GM13977 (cell line): ENCODE results near the gene ZNF804A.

ENCODE experiments used
- DNase-seq: peaks from one replicate; pipeline ENCODE4 v3.0.0; 2012; ENCODE audit warnings: low spot score
- CTCF ChIP-seq: IDR thresholded peaks from 2 replicates; pipeline ENCODE4 v1.5.1; 2012; ENCODE audit warnings: mild to moderate bottlenecking, control low read depth; ENCODE audit not compliant: insufficient read depth; ENCODE audit errors: extremely low read depth, missing control alignments
- in situ Hi-C: fragments of 300-500 bp; cut with MboI; formaldehyde crosslinking; loops from one replicate; pipeline ENCODE4 v1.12.0; 2022; ENCODE audit warnings: low sequenced_read_pairs, low pct_unique_long_range_greater_than_20kb, mixed read lengths, inconsistent platforms; ENCODE audit not compliant: unreplicated experiment

ZNF804A gene

GRCh38 chr2:184683911-184684310 is 85.6 kb downstream of the ZNF804A start:
- no peak for DNase-seq
- in situ Hi-C loops = no loop called here
- no peak for TF ChIP-seq CTCF

GRCh38 chr2:184685999-184686841 is 87.9 kb downstream of the ZNF804A start:
- no peak for TF ChIP-seq CTCF
- DNase-seq = no peak
- in situ Hi-C loops = no loop called here

GRCh38 chr2:184689638-184690037 is 91.3 kb downstream of the ZNF804A start:
- no peak for DNase-seq
- in situ Hi-C loops = no loop called here
- TF ChIP-seq CTCF = no peak

GRCh38 chr2:184692141-184692734 is 93.9 kb downstream of the ZNF804A start:
- TF ChIP-seq CTCF = no peak
- in situ Hi-C loops = no loop called here
- no peak for DNase-seq

- no peak for TF ChIP-seq CTCF
- DNase-seq = no peak
- in situ Hi-C loops = no loop called here
Measured at GRCh38 chr2:184696644-184697043, 98.3 kb downstream of the ZNF804A start.

- DNase-seq = no peak
- in situ Hi-C loops = no loop called here
- no peak for TF ChIP-seq CTCF
Measured at GRCh38 chr2:184698476-184698875, 100.1 kb downstream of the ZNF804A start.
